Stimulated activated CD4-positive, alpha-beta T cell treated with anti-CD3 and anti-CD28 coated beads, Interleukin-15, amount 100 ng/mL, for 1 hour (primary cell): ENCODE results near the gene MTSS2.

Experiments
- DNase-seq, 2 donors: peaks; one replicate each; pipeline ENCODE4 v3.0.0-alpha.2; 2020; ENCODE audit warnings: low read depth in 1 of 2, low spot score in 1 of 2

The MTSS2 gene

GRCh38 chr16:70687102-70687511 is 1.3 kb upstream of the MTSS2 start:
- no peak for DNase-seq

- no peak for DNase-seq
Observed at GRCh38 chr16:70686376-70687101, 686 bp upstream of the MTSS2 start.

GRCh38 chr16:70685061-70685937 is 554 bp downstream of the MTSS2 start:
- no peak for DNase-seq

- no peak for DNase-seq
Observed at GRCh38 chr16:70684146-70685060, 1.4 kb downstream of the MTSS2 start.

- no peak for DNase-seq
Observed at GRCh38 chr16:70683146-70683944, 2.5 kb downstream of the MTSS2 start.

GRCh38 chr16:70682239-70683145 is 3.4 kb downstream of the MTSS2 start:
- DNase-seq = no peak

- DNase-seq = no peak
Observed at GRCh38 chr16:70681382-70682238, 4.2 kb downstream of the MTSS2 start.

- DNase-seq = no peak
Observed at GRCh38 chr16:70680495-70681381, 5.1 kb downstream of the MTSS2 start.

GRCh38 chr16:70679671-70680494 is 6.0 kb downstream of the MTSS2 start:
- no peak for DNase-seq

- DNase-seq = no peak
Observed at GRCh38 chr16:70678898-70679670, 6.8 kb downstream of the MTSS2 start.

- no peak for DNase-seq
Observed at GRCh38 chr16:70678121-70678897, 7.5 kb downstream of the MTSS2 start.

- no peak for DNase-seq
Observed at GRCh38 chr16:70677499-70678120, 8.2 kb downstream of the MTSS2 start.

GRCh38 chr16:70676675-70677498 is 9.0 kb downstream of the MTSS2 start:
- DNase-seq = no peak
